Amygdala (tissue), 56 donors: ENCODE results near the gene PVALEF.

Experiments used
- DNase-seq, 56 donors: peaks; one replicate each; lab custom pipeline; 2025; lab: John Stamatoyannopoulos, UW

Gene PVALEF

GRCh38 chr17:81193051-81193410 is 27.7 kb downstream of the PVALEF start:
- DNase-seq = no peak

- no peak for DNase-seq
Measured at GRCh38 chr17:81193470-81194224, 28.3 kb downstream of the PVALEF start.

- no peak for DNase-seq
Measured at GRCh38 chr17:81194225-81194760, 29.0 kb downstream of the PVALEF start.

GRCh38 chr17:81194941-81195901 is 29.9 kb downstream of the PVALEF start:
- DNase-seq = no peak

- no peak for DNase-seq
Measured at GRCh38 chr17:81195941-81196495, 30.7 kb downstream of the PVALEF start.

- DNase-seq = no peak
Measured at GRCh38 chr17:81196505-81197408, 31.4 kb downstream of the PVALEF start.

- DNase-seq = no peak
Measured at GRCh38 chr17:81197409-81197795, 32.1 kb downstream of the PVALEF start.

GRCh38 chr17:81197831-81198490 is 32.7 kb downstream of the PVALEF start:
- DNase-seq = no peak

GRCh38 chr17:81198826-81199481 is 33.6 kb downstream of the PVALEF start:
- no peak for DNase-seq

GRCh38 chr17:81199482-81199830 is 34.1 kb downstream of the PVALEF start:
- no peak for DNase-seq

GRCh38 chr17:81200201-81200600 is 34.9 kb downstream of the PVALEF start:
- no peak for DNase-seq

- peak in 42 of 56 donors; percentile 3 to 80 (median 37) for DNase-seq
Measured at GRCh38 chr17:81200695-81201580, 35.6 kb downstream of the PVALEF start.

GRCh38 chr17:81202318-81202717 is 37.0 kb downstream of the PVALEF start:
- no peak for DNase-seq

- no peak for DNase-seq
Measured at GRCh38 chr17:81203136-81203535, 37.8 kb downstream of the PVALEF start.

- DNase-seq = no peak
Measured at GRCh38 chr17:81204578-81204977, 39.3 kb downstream of the PVALEF start.

- DNase-seq = no peak
Measured at GRCh38 chr17:81206166-81206565, 40.9 kb downstream of the PVALEF start.

GRCh38 chr17:81206657-81207056 is 41.4 kb downstream of the PVALEF start:
- DNase-seq = no peak
